ENCODE results near the gene CTIF.
"Not testable (repeated sequence)": the region's sequence is repeated elsewhere in the genome, so short reads cannot be mapped to it uniquely, and the experiment has no call there.

CTIF gene

GRCh38 chr18:48538531-48539405 is at the start of gene CTIF:
Gene CTIF, plus strand, starts transcription at chr18:48539031. Its CDS starts 80,535 bp downstream, at chr18:48619566.
- DNase-seq (ENCODE audit: low read depth): no peak

GRCh38 chr18:48490641-48491293 is 48.1 kb upstream of the CTIF start:
- no peak for DNase-seq (ENCODE audit: low read depth)

GRCh38 chr18:48492880-48493279 is 46.0 kb upstream of the CTIF start:
- DNase-seq (ENCODE audit: low read depth): no peak

GRCh38 chr18:48493434-48494230 is 45.2 kb upstream of the CTIF start:
- DNase-seq (ENCODE audit: low read depth): no peak

GRCh38 chr18:48497863-48498262 is 41.0 kb upstream of the CTIF start:
- no peak for DNase-seq (ENCODE audit: low read depth)

- DNase-seq (ENCODE audit: low read depth): no peak
These were observed 38.3 kb upstream of the CTIF start for GRCh38 chr18:48500517-48500916.

GRCh38 chr18:48502906-48503305 is 35.9 kb upstream of the CTIF start:
- no peak for DNase-seq (ENCODE audit: low read depth)

GRCh38 chr18:48504819-48505218 is 34.0 kb upstream of the CTIF start:
- DNase-seq (ENCODE audit: low read depth): no peak

GRCh38 chr18:48506983-48507568 is 31.8 kb upstream of the CTIF start:
- DNase-seq (ENCODE audit: low read depth): not testable (repeated sequence)

- not testable (repeated sequence) for DNase-seq (ENCODE audit: low read depth)
These were observed 26.3 kb upstream of the CTIF start for GRCh38 chr18:48512498-48512897.

- no peak for DNase-seq (ENCODE audit: low read depth)
These were observed 24.0 kb upstream of the CTIF start for GRCh38 chr18:48514786-48515185.

- DNase-seq (ENCODE audit: low read depth): no peak
These were observed 21.8 kb upstream of the CTIF start for GRCh38 chr18:48517048-48517447.

GRCh38 chr18:48519431-48520100 is 19.3 kb upstream of the CTIF start:
- no peak for DNase-seq (ENCODE audit: low read depth)

- no peak for DNase-seq (ENCODE audit: low read depth)
These were observed 17.1 kb upstream of the CTIF start for GRCh38 chr18:48521723-48522122.

- DNase-seq (ENCODE audit: low read depth): no peak
These were observed 13.2 kb upstream of the CTIF start for GRCh38 chr18:48525671-48526070.

GRCh38 chr18:48527461-48527860 is 11.4 kb upstream of the CTIF start:
- no peak for DNase-seq (ENCODE audit: low read depth)

GRCh38 chr18:48528861-48529260 is 10.0 kb upstream of the CTIF start:
- no peak for DNase-seq (ENCODE audit: low read depth)

- DNase-seq (ENCODE audit: low read depth): no peak
These were observed 9.0 kb upstream of the CTIF start for GRCh38 chr18:48529796-48530195.

GRCh38 chr18:48530399-48531081 is 8.3 kb upstream of the CTIF start:
- no peak for DNase-seq (ENCODE audit: low read depth)

GRCh38 chr18:48531082-48531403 is 7.8 kb upstream of the CTIF start:
- no peak for DNase-seq (ENCODE audit: low read depth)

- no peak for DNase-seq (ENCODE audit: low read depth)
These were observed 6.9 kb upstream of the CTIF start for GRCh38 chr18:48531908-48532307.

Data from stimulated activated CD8-positive, alpha-beta memory T cell treated with anti-CD3 and anti-CD28 coated beads, Interleukin-15, amount 100 ng/mL, for 24 hours (primary cell).